GM12875 (cell line): Measurements from ENCODE around the gene ADCY6.

Experiments
- H3K4me3 ChIP-seq: one replicate; pipeline ENCODE4 v1.5.1; 2011; ENCODE audit warnings: low read depth, low read length, control low read depth
- CTCF ChIP-seq: IDR thresholded peaks from 2 replicates; pipeline ENCODE4 v1.5.1; 2011; ENCODE audit warnings: low read depth, mild to moderate bottlenecking, control low read depth, inconsistent platforms, low read length, moderate library complexity, borderline replicate concordance; ENCODE audit not compliant: insufficient read depth

ADCY6 gene

GRCh38 chr12:48827513-48828096, 38.7 kb upstream of the ADCY6 start:
- no peak overlapping the region for H3K4me3 ChIP-seq
- no peak for TF ChIP-seq CTCF

GRCh38 chr12:48827026-48827425, 38.1 kb upstream of the ADCY6 start:
- no peak overlapping the region for H3K4me3 ChIP-seq
- TF ChIP-seq CTCF, result no peak

- no peak for TF ChIP-seq CTCF
- H3K4me3 ChIP-seq, result no peak overlapping the region
Observed at GRCh38 chr12:48826209-48826855, 37.4 kb upstream of the ADCY6 start.

GRCh38 chr12:48824905-48825304, 36.0 kb upstream of the ADCY6 start:
- no peak overlapping the region for H3K4me3 ChIP-seq
- no peak for TF ChIP-seq CTCF

- no peak for TF ChIP-seq CTCF
- no peak overlapping the region for H3K4me3 ChIP-seq
Observed at GRCh38 chr12:48824112-48824511, 35.2 kb upstream of the ADCY6 start.

GRCh38 chr12:48823281-48823680, 34.4 kb upstream of the ADCY6 start:
- TF ChIP-seq CTCF, result no peak
- H3K4me3 ChIP-seq, result no peak overlapping the region

- H3K4me3 ChIP-seq, result no peak overlapping the region
- no peak for TF ChIP-seq CTCF
Observed at GRCh38 chr12:48822711-48823110, 33.8 kb upstream of the ADCY6 start.
